GM20431 (cell line): ENCODE data around the gene LMX1B.

Source experiments
- in situ Hi-C: fragments of 300-500 bp; cut with MseI, MboI; formaldehyde crosslinking; loops from one replicate; pipeline ENCODE4 v1.15.0; 2020; ENCODE audit warnings: low sequenced_read_pairs; ENCODE audit not compliant: unreplicated experiment

Gene LMX1B

DNA sequence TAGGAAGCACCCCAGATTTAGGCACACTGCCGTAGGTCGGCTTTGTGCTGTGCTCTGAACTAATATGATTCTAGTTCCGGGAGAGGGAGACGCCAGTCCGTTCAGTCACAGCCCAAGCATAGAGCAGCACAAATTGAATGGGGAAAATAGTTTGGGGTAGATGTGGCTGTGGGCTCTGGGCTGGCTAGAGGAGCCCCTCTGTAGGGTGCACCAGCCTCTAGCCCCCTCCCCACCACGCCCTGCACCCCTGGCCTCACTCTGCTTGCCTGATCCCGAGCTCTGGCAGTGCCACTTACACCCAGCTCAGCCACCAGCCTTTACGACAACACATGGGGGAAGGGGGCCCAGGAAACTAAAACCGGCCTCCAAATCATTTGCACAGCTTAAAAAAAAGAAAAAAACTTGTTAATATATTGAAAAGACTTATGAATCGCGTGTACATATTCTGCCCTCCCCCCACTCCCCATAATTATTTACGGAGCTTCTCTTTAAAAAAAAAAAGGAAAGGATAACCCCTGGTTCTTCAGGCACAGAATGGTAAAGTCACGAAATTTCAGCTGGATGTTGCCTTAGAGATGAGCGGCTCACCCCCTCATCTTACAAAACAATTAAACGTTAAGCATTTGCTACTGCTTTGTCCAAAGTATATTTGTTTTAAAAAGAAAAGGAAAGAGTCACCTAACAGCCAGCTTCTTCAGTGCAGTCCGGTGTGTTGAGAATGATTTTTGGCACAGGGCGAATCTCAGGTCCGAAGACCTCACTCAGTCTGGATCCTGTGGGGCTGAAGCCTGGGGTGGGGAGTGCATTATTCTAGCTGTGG, 3.5 kb downstream of the LMX1B start:
- in situ Hi-C loops: no loop called here

- in situ Hi-C loops: no loop called here
These were observed 4.1 kb downstream of the LMX1B start for GRCh38 chr9:126617823-126618165.

GRCh38 chr9:126618190-126618584, 4.5 kb downstream of the LMX1B start:
- in situ Hi-C loops: no loop called here

- in situ Hi-C loops: no loop called here
These were observed 5.0 kb downstream of the LMX1B start for GRCh38 chr9:126618585-126619360.

GRCh38 chr9:126619361-126620135, 5.8 kb downstream of the LMX1B start:
- in situ Hi-C loops: no loop called here

DNA sequence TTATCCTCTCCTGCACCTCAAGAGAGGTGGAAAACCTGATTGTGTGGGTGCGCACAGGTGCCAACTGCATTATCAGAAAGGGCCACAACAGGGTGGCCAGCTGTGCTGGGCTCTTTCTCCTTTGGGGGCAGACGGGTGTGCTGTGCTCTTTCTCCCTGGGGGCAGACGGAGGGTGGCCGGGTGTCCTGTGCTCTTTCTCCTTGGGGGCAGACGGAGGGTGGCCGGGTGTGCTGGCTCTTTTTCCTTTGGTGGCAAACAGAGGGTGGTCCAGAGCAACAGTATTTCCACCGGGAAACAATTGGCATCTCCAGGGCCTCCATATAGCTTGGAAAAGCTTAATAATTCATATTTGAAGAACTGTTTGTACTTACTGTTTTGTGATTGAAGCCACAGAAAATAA, 6.8 kb downstream of the LMX1B start:
- in situ Hi-C loops: no loop called here

DNA sequence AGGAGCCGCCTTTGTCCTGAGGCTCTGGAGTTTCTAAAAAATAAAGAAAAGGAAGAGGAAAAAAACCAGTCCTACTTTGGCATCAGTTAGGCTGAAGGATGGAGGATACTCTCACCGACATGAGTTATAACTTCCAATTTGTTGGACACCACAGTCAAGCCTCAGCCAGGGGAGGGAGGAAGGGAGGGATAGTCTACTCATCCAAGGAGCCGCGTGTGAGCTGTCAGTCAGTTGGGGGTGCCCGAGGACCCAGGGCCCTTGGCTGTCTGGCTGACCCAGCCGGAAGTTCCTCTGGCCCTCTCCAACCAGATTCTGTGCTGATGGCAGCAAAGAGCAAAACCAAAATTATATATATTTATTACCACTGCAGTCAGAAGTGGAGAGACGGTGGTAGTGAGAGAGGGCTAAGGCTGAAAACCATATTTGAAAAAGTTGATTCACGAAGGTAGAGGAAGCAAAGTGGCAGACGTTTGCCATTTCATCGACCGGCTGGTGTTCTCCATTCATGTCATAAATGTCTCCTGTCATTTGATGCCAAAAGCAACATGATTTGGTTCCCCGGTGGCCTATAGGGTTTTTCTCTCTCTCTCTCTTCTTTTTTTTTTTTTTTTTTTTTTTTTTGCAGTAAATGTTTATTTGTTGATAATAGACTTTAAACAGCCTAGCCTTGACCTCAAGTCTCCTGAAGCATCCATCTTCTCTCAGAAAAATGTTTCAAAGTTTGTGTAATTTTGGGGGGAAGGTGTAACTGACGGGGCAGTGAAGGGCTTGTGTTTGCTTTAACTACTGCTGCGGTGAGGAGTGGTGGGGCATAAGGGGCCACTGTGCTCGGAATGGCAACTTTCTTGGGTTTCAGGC, 7.6 kb downstream of the LMX1B start:
- in situ Hi-C loops: no loop called here

DNA sequence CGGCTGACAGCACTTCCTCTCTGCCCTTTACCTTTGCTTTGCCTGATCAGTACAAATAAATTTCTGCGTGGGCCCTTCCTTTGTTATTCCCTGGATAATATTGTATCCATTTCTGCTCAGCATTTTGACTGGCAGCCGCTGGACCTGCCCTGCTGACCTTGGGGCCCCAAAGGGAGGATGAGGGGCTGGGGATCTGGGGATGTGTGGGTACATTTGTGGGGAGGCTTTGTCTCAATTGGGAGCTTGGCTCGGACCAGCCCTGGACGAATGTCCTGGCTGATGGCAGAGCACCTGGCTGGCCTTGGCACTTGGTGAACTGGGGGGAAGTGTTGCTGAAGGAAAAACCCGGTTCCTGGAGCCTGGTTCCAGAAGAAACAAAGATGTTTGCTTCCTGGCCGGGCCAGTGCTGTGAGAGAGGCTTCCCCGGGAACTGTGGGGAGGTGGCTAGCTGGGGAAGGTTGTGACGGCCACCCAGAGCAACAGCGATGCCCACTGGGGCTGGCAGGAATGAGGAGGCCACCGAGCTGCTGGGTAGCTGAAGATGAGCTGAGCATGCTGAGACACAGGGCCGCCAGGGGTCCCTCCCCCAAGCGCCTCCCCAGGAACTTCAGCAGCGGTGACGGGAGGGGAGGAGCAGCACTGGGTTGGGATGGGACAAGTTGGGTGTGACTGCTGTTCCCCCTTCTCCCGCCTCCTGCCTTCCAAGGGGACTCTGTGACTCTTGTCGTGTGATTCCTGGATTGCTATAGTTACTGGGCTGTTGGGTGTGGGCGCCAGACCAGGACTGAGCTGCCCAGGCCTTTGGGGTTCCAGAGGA, 8.4 kb downstream of the LMX1B start:
- in situ Hi-C loops: no loop called here

DNA sequence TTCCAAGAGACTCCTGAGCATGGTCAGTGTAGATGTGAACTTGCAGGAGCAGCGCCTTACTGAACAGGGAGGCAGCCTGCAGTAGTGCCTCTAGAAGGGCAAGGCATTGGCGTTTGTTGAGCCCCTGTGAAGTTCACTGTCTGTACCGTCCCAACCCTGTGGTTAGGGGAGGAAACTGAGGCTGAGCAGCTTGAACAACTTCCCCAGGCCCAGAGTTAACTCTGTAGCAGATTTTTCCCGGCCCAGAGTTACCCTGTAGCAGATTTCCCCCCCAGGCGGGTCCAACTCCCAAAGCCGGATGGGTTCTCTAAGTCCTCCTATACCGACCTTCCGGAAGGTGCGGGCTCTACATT, 9.6 kb downstream of the LMX1B start:
- in situ Hi-C loops: no loop called here

DNA sequence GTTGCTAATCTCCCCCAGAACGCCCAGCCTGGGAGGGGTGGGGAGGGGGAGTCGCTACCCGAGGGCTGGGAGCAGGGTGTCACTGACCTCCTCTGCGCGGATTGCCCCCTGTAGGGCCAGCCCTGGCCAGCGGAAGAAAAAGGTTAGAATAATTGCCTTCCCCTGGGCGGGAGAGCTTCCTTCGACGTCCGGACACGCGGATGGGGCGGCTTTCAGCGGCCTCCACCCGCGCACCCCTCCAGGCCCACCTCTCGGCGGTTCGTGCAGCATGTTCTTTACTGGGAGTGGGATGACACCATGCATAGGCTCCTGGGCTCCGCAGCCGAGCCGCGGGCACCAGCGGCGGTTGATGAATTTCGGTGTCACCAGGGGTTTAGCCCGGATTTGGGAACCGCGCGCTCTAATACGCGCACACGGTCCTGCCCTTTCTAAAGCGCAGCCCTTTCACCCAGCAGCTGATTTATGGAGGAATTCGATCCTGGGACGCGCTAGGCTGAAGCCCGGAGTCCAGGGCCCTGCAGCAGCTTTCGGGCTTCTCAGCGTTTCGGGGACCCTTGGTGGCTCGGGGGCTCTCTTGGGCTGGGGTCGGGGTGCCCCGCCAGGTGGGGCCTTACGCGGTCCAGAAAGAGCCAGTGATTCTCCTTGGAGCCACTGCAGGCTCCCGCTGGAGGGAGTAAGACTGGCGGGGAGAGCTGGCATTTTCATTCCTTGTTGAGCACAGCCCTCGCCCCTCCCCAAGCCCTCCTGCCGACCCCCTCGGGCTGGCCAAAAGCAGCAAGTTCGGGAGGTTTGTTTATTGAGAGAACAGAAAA, 10.1 kb downstream of the LMX1B start:
- in situ Hi-C loops: no loop called here

GRCh38 chr9:126624479-126624826, 10.7 kb downstream of the LMX1B start:
- in situ Hi-C loops: no loop called here

- in situ Hi-C loops: no loop called here
These were observed 11.2 kb downstream of the LMX1B start for GRCh38 chr9:126624912-126625311.

DNA sequence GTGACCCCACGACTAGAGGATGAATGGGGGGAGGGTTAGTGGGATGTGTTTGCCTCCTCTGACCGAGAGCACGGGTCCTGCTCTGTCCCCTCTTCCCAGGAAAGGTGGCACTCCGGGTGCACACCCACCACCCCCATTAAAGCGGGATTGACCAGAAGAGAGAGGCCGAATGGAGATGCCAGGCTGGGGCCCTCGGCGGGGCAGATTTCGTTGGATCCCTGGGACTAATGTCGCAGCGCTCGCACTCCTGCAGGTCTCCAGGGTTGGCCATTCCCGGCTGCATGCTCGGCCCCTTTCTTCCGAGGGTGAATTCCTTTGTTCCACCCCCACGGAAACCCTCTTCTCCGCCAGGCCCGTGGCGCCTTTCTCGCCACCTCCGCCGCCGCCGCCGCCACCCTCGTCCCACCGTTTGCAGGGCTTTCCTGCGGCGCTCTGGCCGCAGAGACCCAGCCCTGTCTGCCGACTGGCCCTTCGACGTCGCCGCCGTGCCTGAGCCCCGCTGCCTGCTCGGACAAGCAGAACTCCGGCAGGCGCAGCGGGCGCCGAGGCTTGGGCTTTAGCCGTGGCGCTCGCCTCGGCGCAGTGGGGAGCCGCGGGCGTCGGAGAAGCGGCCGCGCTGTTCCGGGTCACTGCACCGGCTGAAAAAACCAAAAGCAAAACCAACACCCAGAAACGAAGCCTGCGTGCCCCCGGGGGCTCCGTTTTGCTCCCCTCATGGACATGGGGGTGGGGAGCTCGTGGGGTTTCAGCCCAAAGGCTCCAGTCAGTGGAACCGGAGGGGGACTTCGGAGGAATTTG, 11.8 kb downstream of the LMX1B start:
- in situ Hi-C loops: no loop called here

DNA sequence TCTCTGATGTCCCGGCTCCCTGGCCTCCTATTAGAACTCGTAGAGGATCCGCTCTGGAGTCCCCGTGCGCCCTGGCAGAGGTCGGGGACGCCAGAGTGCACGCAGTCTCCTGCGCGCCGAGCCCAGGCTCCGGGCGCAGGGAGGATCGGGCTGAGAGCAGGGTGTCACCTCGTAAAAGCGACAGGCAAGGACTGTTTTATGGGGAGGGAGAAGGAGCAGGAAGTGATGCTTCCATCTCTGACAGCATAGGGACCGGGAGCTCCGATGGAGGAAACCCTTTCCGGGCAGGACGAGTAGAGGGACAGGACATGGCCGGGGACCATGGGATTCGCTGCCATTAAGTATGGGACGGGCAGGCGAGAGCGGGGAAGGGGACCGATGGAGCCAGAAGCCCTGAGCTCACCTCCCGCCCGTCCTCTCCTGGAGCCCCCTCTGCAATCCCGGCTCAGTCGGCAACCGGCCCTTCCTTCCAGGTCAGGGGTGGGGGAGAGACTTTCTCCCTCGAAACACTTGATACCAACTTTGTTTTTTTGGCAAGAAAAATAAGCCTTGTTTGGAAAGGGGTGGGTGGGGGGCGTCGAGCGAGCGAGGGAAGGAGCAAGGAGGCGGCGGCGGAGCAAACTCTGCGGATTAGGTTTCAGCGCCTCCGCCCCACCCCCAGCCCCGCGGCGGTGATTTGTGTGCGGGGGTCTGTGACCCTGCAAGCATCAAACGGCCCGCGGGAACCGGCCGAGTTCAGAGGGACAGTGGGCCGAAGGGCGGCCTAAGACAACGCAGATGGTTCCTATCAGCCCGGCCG, 12.6 kb downstream of the LMX1B start:
- in situ Hi-C loops: no loop called here

DNA sequence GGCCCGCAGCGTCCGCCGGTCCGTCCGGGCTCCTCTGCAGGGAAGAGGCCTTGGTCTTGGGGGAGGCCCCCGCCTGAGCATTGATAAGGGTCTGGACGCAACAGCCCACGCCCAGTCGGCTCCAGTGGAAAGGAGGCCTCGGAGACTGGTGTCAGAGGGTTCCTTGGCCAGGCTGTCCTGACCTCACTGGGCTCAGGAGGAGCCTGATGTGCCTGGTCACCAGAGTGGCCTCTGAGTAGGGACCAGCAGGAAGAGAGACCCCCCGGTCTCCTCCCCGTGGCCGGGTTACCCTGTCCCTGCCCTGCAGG, 13.2 kb downstream of the LMX1B start:
- in situ Hi-C loops: no loop called here

DNA sequence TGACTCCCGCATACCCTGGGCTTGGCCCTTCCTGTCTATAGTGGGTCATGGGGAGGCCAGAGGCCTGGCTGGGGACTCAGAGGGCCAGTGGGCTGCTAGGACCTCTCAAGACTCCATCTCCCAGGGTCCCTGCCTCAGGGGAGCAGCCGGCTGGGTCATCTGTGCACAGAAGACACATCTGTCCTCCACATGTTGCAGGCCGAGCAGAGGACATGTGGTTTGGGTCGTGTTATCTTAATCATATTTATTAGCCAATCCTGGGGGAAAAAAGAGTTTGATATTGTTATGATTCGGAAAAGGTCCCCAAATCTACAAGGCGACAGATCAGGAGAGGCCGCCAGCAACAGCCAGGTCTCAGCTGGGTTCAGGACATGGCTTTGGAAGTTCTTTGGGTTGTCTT, 14.4 kb downstream of the LMX1B start:
- in situ Hi-C loops: no loop called here

GRCh38 chr9:126628969-126629674, 15.4 kb downstream of the LMX1B start:
- in situ Hi-C loops: no loop called here
